ENCODE data around the gene COMMD1. TPM values are rescaled to one million over a fixed set of nuclear protein-coding genes. Genes with fewer than 3 reads are reported as not detected.

COMMD1 gene
- total RNA-seq, 4 donors from 2014 or later, result 51.8 to 78.6 (median 58.3) TPM

GRCh38 chr2:62034715-62035114, 129.2 kb downstream of the COMMD1 start:
- in situ Hi-C loops (cut with MboI; ENCODE audit: low sequenced_read_pairs in 4 of 4), result no loop called here
- H3K4me3 ChIP-seq, result no peak overlapping the region
- H3K9me3 ChIP-seq, result no peaks in the 10 kb centered on the region
- H3K27me3 ChIP-seq, result no peaks in the 10 kb centered on the region
- TF ChIP-seq, protein P1, sequence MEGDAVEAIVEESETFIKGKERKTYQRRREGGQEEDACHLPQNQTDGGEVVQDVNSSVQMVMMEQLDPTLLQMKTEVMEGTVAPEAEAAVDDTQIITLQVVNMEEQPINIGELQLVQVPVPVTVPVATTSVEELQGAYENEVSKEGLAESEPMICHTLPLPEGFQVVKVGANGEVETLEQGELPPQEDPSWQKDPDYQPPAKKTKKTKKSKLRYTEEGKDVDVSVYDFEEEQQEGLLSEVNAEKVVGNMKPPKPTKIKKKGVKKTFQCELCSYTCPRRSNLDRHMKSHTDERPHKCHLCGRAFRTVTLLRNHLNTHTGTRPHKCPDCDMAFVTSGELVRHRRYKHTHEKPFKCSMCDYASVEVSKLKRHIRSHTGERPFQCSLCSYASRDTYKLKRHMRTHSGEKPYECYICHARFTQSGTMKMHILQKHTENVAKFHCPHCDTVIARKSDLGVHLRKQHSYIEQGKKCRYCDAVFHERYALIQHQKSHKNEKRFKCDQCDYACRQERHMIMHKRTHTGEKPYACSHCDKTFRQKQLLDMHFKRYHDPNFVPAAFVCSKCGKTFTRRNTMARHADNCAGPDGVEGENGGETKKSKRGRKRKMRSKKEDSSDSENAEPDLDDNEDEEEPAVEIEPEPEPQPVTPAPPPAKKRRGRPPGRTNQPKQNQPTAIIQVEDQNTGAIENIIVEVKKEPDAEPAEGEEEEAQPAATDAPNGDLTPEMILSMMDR (IDR thresholded peaks at IDR 0.05 in 4 of 5, conservative IDR thresholded peaks at IDR 0.05 in 1 of 5), result no peak
- no peak for TF ChIP-seq POLR2A (IDR thresholded peaks at IDR 0.05)
- peaks cover 9 to 15% of the 10 kb centered on the region in 2 donors for H3K4me1 ChIP-seq
- peak; percentile 52 to 56 for ATAC-seq
- H3K27ac ChIP-seq, result no peak overlapping the region
- intact Hi-C loops (cut with DNase I; ENCODE audit: low total_unique reads), result no loop called here
- no peaks in the 10 kb centered on the region for H3K36me3 ChIP-seq
- DNase-seq, result no peak

GRCh38 chr2:62036229-62036628, 130.8 kb downstream of the COMMD1 start:
- Histone ChIP-seq H3K4me1 (peaks cover 9 to 15% of the 10 kb centered on the region in 2 donors), H3K9me3 (no peaks in the 10 kb centered on the region), H3K27ac (no peak overlapping the region), H3K36me3 (no peaks in the 10 kb centered on the region), H3K4me3 (no peak overlapping the region), H3K27me3 (no peaks in the 10 kb centered on the region)
- DNase-seq (no peak), ATAC-seq (no peak)
- in situ Hi-C loops (cut with MboI; ENCODE audit: low sequenced_read_pairs in 4 of 4), result no loop called here
- TF ChIP-seq, protein P1 (IDR thresholded peaks at IDR 0.05 in 4 of 5, conservative IDR thresholded peaks at IDR 0.05 in 1 of 5), result no peak
- no peak for TF ChIP-seq POLR2A (IDR thresholded peaks at IDR 0.05)
- intact Hi-C loops (cut with DNase I; ENCODE audit: low total_unique reads), result no loop called here

DNA sequence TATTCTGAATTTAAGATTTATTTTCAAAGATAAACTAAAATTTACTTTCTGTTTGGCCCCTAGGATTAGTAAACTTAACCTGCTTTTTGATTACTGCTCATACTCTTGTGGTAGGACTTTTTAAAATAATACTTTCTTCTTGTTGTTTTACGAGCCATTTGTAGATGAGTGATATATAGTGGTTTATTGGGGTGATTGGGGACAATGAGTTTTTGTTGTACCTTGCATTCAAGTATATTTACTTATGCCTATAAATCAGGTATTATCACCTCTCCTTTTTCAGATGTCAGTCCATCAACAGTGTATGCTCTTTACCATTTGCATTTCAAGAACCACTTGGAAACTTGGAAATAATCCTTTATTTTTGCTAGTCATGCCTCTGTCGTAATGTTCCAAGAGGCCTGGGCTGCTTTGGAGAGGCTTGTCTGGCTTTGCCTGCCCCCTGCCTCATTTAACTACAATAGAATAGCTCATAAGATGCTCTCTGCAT, 131.3 kb downstream of the COMMD1 start:
- TF ChIP-seq POLR2A (IDR thresholded peaks at IDR 0.05), result no peak
- TF ChIP-seq, protein P1 (IDR thresholded peaks at IDR 0.05 in 4 of 5, conservative IDR thresholded peaks at IDR 0.05 in 1 of 5), result no peak
- ATAC-seq, result no peak
- Histone ChIP-seq H3K36me3 (no peaks in the 10 kb centered on the region), H3K4me1 (peaks cover 9 to 11% of the 10 kb centered on the region in 2 donors), H3K4me3 (no peak overlapping the region), H3K27me3 (no peaks in the 10 kb centered on the region), H3K27ac (no peak overlapping the region), H3K9me3 (no peaks in the 10 kb centered on the region)
- no peak for DNase-seq
- intact Hi-C loops (cut with DNase I; ENCODE audit: low total_unique reads) (no loop called here), in situ Hi-C loops (cut with MboI; ENCODE audit: low sequenced_read_pairs in 4 of 4) (no loop called here)

- in situ Hi-C loops (cut with MboI; ENCODE audit: low sequenced_read_pairs in 4 of 4), result no loop called here
- Histone ChIP-seq H3K27ac (no peak overlapping the region), H3K4me3 (no peak overlapping the region), H3K4me1 (peaks cover 14 to 22% of the 10 kb centered on the region in 2 donors), H3K27me3 (no peaks in the 10 kb centered on the region), H3K9me3 (no peaks in the 10 kb centered on the region), H3K36me3 (no peaks in the 10 kb centered on the region)
- intact Hi-C loops (cut with DNase I; ENCODE audit: low total_unique reads), result no loop called here
- no peak for DNase-seq
- TF ChIP-seq, protein P1 (IDR thresholded peaks at IDR 0.05 in 4 of 5, conservative IDR thresholded peaks at IDR 0.05 in 1 of 5), result no peak
- TF ChIP-seq POLR2A (IDR thresholded peaks at IDR 0.05), result no peak
- ATAC-seq, result no peak
Measured at GRCh38 chr2:62038975-62039771, 133.7 kb downstream of the COMMD1 start.

Measured in gastrocnemius medialis (tissue), 4 donors.